HCT116 (cell line): ENCODE measurements around the gene VWA7. TPM values are rescaled to one million over a fixed set of nuclear protein-coding genes. Genes with fewer than 3 reads are reported as not detected.

Source experiments
- ATAC-seq: fragments of 200-7000 bp; cut with Tn5 transposase; 2 replicates; pipeline ENCODE4 v1.9.1; 2020; ENCODE audit warnings: mild to moderate bottlenecking, moderate library complexity
- BruUV-seq: library from RNA; stranded (reverse); fragments of 400-500 nt; replicated peaks from 2 replicates; lab custom pipeline; 2021; lab: Mats Ljungman, UMichigan
- CTCF ChIA-PET: fragments of 300-600 bp; sonication (Branson Sonifier 250); formaldehyde crosslinking; loops from one replicate; lab custom pipeline; 2021; ENCODE audit warnings: antibody characterized with exemption; lab: Charles Lee
- POLR2A ChIA-PET: fragments of 300-600, 350-600 bp; sonication (Branson Sonifier 250); formaldehyde crosslinking; loops from one replicate; lab custom pipeline; 2021; ENCODE audit warnings: antibody characterized with exemption; lab: Charles Lee
- RAD21 ChIA-PET, 2 experiments: fragments of 300-600 bp; sonication (Branson Sonifier 250); formaldehyde crosslinking; loops; one replicate each; lab custom pipeline; 2023; ENCODE audit warnings: low total read pairs in 2 of 2; ENCODE audit not compliant: uncharacterized antibody in 2 of 2, unreplicated experiment in 2 of 2, low non-redundant PET in 1 of 2; lab: Charles Lee
- DNase-seq: peaks from one replicate; pipeline ENCODE4 v3.0.0-alpha.2; 2010; ENCODE audit warnings: low read depth, low spot score
- H2AFZ ChIP-seq: fragments of 200-600 bp; shearing (Covaris generic), sonication (generic); 2 replicates; pipeline ENCODE4 v1.6.1; 2017; ENCODE audit warnings: low read depth, mixed run types, mixed read lengths, antibody characterized with exemption, low read length; ENCODE audit not compliant: poor library complexity, severe bottlenecking
- H3K27ac ChIP-seq: 2 replicates; pipeline ENCODE4 v1.5.1; 2012; ENCODE audit warnings: low read depth, low read length
- H3K27me3 ChIP-seq: fragments of 200-600 bp; sonication (generic); 2 replicates; pipeline ENCODE4 v1.6.1; 2016; ENCODE audit warnings: mixed run types, low read length, mixed read lengths; ENCODE audit not compliant: insufficient read depth
- H3K36me3 ChIP-seq, 2 experiments: fragments of 200-500 bp in 1 of 2; fragments of 200-600 bp in 1 of 2; sonication (Bioruptor generic) in 1 of 2; sonication (generic) in 1 of 2; 2 replicates each; pipeline versions ENCODE4 v1.5.1 to v1.6.1; 2014 to 2016; ENCODE audit warnings: low read length in 2 of 2, inconsistent platforms in 1 of 2, mixed read lengths in 1 of 2, mixed run types in 1 of 2; ENCODE audit not compliant: insufficient read depth in 2 of 2, control insufficient read depth in 1 of 2
- H3K4me1 ChIP-seq, 2 experiments: fragments of 200-600 bp in 1 of 2; sonication (generic) in 1 of 2; 2 replicates each; pipeline versions ENCODE4 v1.5.1 to v1.6.1; 2012 to 2017; ENCODE audit warnings: low read length in 2 of 2, inconsistent platforms in 1 of 2, mild to moderate bottlenecking in 1 of 2, mixed read lengths in 1 of 2, mixed run types in 1 of 2, moderate library complexity in 1 of 2; ENCODE audit not compliant: insufficient read depth in 2 of 2, control insufficient read depth in 1 of 2
- H3K4me2 ChIP-seq: fragments of 200-600 bp; sonication (generic); 2 replicates; pipeline ENCODE4 v1.6.1; 2017; ENCODE audit warnings: mixed run types, low read length, mixed read lengths
- H3K4me3 ChIP-seq, 2 experiments: fragments of 200-600 bp in 1 of 2; sonication (generic) in 1 of 2; replicated peaks in 1 of 2; 2 replicates each; pipeline ENCODE4 v1.5.1; 2011 to 2016; ENCODE audit warnings: low read length in 2 of 2, control low read depth in 1 of 2, low read depth in 1 of 2, mild to moderate bottlenecking in 1 of 2, mixed read lengths in 1 of 2, mixed run types in 1 of 2
- H3K79me2 ChIP-seq: fragments of 200-600 bp; sonication (generic); 2 replicates; pipeline ENCODE4 v1.6.1; 2017; ENCODE audit warnings: mild to moderate bottlenecking, mixed run types, low read length, moderate library complexity, mixed read lengths; ENCODE audit not compliant: insufficient read depth
- H3K9ac ChIP-seq: fragments of 200-600 bp; sonication (generic); 2 replicates; pipeline ENCODE4 v1.6.1; 2016; ENCODE audit warnings: low read length, mixed read lengths
- H3K9me2 ChIP-seq: fragments of 200-600 bp; sonication (generic), shearing (Covaris generic); 2 replicates; pipeline ENCODE4 v1.6.1; 2017; ENCODE audit warnings: mixed run types, mild to moderate bottlenecking, moderate library complexity; ENCODE audit not compliant: insufficient read depth
- H3K9me3 ChIP-seq, 2 experiments: fragments of 200-500 bp in 1 of 2; fragments of 200-600 bp in 1 of 2; sonication (Bioruptor generic) in 1 of 2; sonication (generic) in 1 of 2; 2 replicates each; pipeline ENCODE4 v1.6.1; 2014 to 2017; ENCODE audit warnings: low read length in 2 of 2, mixed read lengths in 2 of 2, inconsistent platforms in 1 of 2, low read depth in 1 of 2, mild to moderate bottlenecking in 1 of 2, mixed run types in 1 of 2, moderate library complexity in 1 of 2; ENCODE audit not compliant: control insufficient read depth in 1 of 2, insufficient read depth in 1 of 2
- H4K20me1 ChIP-seq: fragments of 200-600 bp; sonication (generic), shearing (Covaris generic); 2 replicates; pipeline ENCODE4 v1.6.1; 2017; ENCODE audit warnings: mixed run types, mild to moderate bottlenecking, moderate library complexity; ENCODE audit not compliant: insufficient read depth
- CEBPB ChIP-seq: IDR thresholded peaks from 2 replicates; pipeline ENCODE4 v1.6.1; 2012; ENCODE audit warnings: low read depth
- JUND ChIP-seq: IDR thresholded peaks from 2 replicates; pipeline ENCODE4 v1.6.1; 2012
- MAX ChIP-seq: IDR thresholded peaks from 2 replicates; pipeline ENCODE4 v1.6.1; 2012
- POLR2A ChIP-seq: IDR thresholded peaks from 2 replicates; pipeline ENCODE4 v1.7.0; 2011; ENCODE audit warnings: borderline replicate concordance; ENCODE audit not compliant: insufficient read depth, insufficient read length; ENCODE audit errors: extremely low read depth
- POLR2AphosphoS5 ChIP-seq: IDR thresholded peaks from 2 replicates; pipeline ENCODE4 v1.6.1; 2011; ENCODE audit warnings: mild to moderate bottlenecking, low read depth, low read length, moderate library complexity
- SIN3A ChIP-seq: IDR thresholded peaks from 2 replicates; pipeline ENCODE4 v1.6.1; 2012; ENCODE audit warnings: low read depth
- SRF ChIP-seq: IDR thresholded peaks from 2 replicates; pipeline ENCODE4 v1.6.1; 2012; ENCODE audit warnings: low read depth
- YY1 ChIP-seq: IDR thresholded peaks from 2 replicates; pipeline ENCODE4 v1.6.1; 2011; ENCODE audit warnings: low read length, low read depth, moderate library complexity, mild to moderate bottlenecking; ENCODE audit not compliant: insufficient replicate concordance; ENCODE audit errors: extremely low read depth
- ZBTB33 ChIP-seq: IDR thresholded peaks from 2 replicates; pipeline ENCODE4 v1.6.1; 2011; ENCODE audit warnings: mild to moderate bottlenecking, low read length, moderate library complexity; ENCODE audit not compliant: insufficient replicate concordance; ENCODE audit errors: extremely low read depth
- intact Hi-C: fragments of 100-400 bp; cut with micrococcal nuclease; formaldehyde crosslinking; loops from 2 replicates; pipeline ENCODE4 v1.10.0; 2022
- total RNA-seq: library from RNA; stranded (reverse); gene quantifications from one replicate; pipeline ENCODE4 v1.2.1, GENCODE V29; 2021; ENCODE audit not compliant: unreplicated experiment
- TF ChIP-seq, protein P1 (sequence below): IDR thresholded peaks from 2 replicates; pipeline ENCODE4 v1.6.1; 2012; ENCODE audit warnings: low read depth
- TF ChIP-seq, protein P2 (sequence below), 3 experiments: fragments of 200-600 bp in 1 of 3; sonication (generic) in 1 of 3; IDR thresholded peaks in 2 of 3; conservative IDR thresholded peaks in 1 of 3; 2 replicates each; pipeline ENCODE4 v1.5.1; 2012 to 2017; ENCODE audit warnings: low read depth in 2 of 3, low read length in 2 of 3, antibody characterized with exemption in 1 of 3, borderline replicate concordance in 1 of 3, control low read depth in 1 of 3, mild to moderate bottlenecking in 1 of 3, mixed read lengths in 1 of 3, mixed run types in 1 of 3, moderate library complexity in 1 of 3; ENCODE audit not compliant: insufficient read depth in 1 of 3

The VWA7 gene
- total RNA-seq, 1 experiment from 2014 or later: 14.6 TPM

DNA sequence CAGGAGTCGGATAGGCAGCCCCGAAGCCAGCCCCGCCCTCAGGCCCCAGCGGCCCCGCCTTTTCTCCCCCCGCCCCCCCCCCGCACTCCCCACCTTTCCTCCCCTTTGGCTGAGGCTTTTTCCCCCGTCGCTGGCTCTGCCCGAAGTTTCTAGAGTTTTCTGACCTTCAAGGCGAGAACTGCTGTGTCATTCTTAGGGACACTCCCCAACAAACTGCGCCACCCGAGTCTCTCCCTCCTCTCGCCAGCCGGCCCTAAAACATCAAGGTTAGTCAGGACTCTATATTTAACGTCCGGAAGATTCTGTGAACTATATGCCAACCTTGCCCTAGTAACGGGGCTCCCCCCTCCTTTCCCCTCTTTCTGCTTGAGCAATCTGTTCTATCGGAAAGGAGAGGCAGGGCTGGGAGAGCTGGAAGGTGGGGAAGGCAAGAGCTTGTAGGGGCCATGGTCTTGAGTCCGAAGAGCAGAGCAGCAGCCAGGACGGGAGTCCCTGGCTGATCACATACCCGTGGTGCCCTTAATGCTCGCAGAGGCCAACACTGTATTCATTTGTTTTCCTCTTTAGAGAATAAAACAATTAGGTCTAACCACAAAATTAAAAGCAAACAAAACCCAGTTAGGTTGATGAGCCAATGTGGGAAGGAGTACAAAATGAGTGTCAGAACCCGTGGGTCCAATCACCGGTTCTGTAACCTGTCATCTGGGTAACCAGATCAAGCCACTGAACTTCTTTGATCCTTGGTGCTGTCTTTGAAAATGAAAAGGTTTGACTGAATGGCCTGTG, 45.1 kb upstream of the VWA7 start:
- Histone ChIP-seq H3K4me2 (peak overlapping the region; percentile 91), H2AFZ (no peak overlapping the region)

More for the DNA sequence above, 45.1 kb upstream of the VWA7 start:
- Histone ChIP-seq H3K9ac (peak overlapping the region; percentile 74), H4K20me1 (no peaks in the 10 kb centered on the region), H3K79me2 (no peaks in the 10 kb centered on the region), H3K27ac (peak overlapping the region; percentile 94), H3K9me2 (no peaks in the 10 kb centered on the region), H3K36me3 (no peaks in the 10 kb centered on the region), H3K27me3 (no peaks in the 10 kb centered on the region), H3K4me3 (peak overlapping the region; percentile 58 to 65), H3K4me1 (peaks cover 63 to 73% of the 10 kb centered on the region in 2 experiments), H3K9me3 (no peaks in the 10 kb centered on the region)
- RAD21 ChIA-PET: no interaction called here
- peak; percentile 34 for ATAC-seq
- BruUV-seq: TSS peak; percentile 94
- POLR2A ChIA-PET: interaction anchor here (1.0 to 4.9 kb wide), 3 partner anchors 10 to 83 kb away, joined by 3 to 19 read pairs (median 4); partner anchors contain the start of genes LSM2 and MSH5
- TF ChIP-seq SIN3A: no peak
- no peak for TF ChIP-seq POLR2AphosphoS5
- TF ChIP-seq CEBPB: no peak
- no peak for TF ChIP-seq MAX
- TF ChIP-seq JUND: no peak
- TF ChIP-seq, protein P1, sequence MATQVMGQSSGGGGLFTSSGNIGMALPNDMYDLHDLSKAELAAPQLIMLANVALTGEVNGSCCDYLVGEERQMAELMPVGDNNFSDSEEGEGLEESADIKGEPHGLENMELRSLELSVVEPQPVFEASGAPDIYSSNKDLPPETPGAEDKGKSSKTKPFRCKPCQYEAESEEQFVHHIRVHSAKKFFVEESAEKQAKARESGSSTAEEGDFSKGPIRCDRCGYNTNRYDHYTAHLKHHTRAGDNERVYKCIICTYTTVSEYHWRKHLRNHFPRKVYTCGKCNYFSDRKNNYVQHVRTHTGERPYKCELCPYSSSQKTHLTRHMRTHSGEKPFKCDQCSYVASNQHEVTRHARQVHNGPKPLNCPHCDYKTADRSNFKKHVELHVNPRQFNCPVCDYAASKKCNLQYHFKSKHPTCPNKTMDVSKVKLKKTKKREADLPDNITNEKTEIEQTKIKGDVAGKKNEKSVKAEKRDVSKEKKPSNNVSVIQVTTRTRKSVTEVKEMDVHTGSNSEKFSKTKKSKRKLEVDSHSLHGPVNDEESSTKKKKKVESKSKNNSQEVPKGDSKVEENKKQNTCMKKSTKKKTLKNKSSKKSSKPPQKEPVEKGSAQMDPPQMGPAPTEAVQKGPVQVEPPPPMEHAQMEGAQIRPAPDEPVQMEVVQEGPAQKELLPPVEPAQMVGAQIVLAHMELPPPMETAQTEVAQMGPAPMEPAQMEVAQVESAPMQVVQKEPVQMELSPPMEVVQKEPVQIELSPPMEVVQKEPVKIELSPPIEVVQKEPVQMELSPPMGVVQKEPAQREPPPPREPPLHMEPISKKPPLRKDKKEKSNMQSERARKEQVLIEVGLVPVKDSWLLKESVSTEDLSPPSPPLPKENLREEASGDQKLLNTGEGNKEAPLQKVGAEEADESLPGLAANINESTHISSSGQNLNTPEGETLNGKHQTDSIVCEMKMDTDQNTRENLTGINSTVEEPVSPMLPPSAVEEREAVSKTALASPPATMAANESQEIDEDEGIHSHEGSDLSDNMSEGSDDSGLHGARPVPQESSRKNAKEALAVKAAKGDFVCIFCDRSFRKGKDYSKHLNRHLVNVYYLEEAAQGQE: no peak
- TF ChIP-seq SRF: no peak
- no peak for TF ChIP-seq ZBTB33
- TF ChIP-seq YY1: no peak
- TF ChIP-seq POLR2A: no peak
- TF ChIP-seq, protein P2, sequence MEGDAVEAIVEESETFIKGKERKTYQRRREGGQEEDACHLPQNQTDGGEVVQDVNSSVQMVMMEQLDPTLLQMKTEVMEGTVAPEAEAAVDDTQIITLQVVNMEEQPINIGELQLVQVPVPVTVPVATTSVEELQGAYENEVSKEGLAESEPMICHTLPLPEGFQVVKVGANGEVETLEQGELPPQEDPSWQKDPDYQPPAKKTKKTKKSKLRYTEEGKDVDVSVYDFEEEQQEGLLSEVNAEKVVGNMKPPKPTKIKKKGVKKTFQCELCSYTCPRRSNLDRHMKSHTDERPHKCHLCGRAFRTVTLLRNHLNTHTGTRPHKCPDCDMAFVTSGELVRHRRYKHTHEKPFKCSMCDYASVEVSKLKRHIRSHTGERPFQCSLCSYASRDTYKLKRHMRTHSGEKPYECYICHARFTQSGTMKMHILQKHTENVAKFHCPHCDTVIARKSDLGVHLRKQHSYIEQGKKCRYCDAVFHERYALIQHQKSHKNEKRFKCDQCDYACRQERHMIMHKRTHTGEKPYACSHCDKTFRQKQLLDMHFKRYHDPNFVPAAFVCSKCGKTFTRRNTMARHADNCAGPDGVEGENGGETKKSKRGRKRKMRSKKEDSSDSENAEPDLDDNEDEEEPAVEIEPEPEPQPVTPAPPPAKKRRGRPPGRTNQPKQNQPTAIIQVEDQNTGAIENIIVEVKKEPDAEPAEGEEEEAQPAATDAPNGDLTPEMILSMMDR (IDR thresholded peaks at IDR 0.05 in 2 of 3, conservative IDR thresholded peaks at IDR 0.05 in 1 of 3; ENCODE audit: borderline replicate concordance in 1 of 3, insufficient read depth in 1 of 3, low read depth in 2 of 3, low read length in 2 of 3): no peak
- intact Hi-C loops: no loop called here
- no peak for DNase-seq
- CTCF ChIA-PET: no interaction called here
